Stomach smooth muscle (tissue), 2 donors: ENCODE data around the gene LMAN1.

ENCODE experiments used
- H3K27ac ChIP-seq: one replicate; pipeline ENCODE4 v1.7.0; 2013; ENCODE audit warnings: mild to moderate bottlenecking, low read length, inconsistent platforms
- H3K27me3 ChIP-seq, 2 donors: one replicate each; pipeline ENCODE4 v1.7.0; 2013; ENCODE audit warnings: low read length in 2 of 2; ENCODE audit not compliant: insufficient read depth in 2 of 2, control insufficient read depth in 1 of 2
- H3K36me3 ChIP-seq, 2 donors: one replicate each; pipeline ENCODE4 v1.7.0; 2013; ENCODE audit warnings: low read length in 2 of 2; ENCODE audit not compliant: control insufficient read depth in 2 of 2, insufficient read depth in 2 of 2
- H3K4me1 ChIP-seq: one replicate; pipeline ENCODE4 v1.7.0; 2013; ENCODE audit warnings: low read length; ENCODE audit not compliant: control insufficient read depth, insufficient read depth
- H3K4me3 ChIP-seq, 2 donors: one replicate each; pipeline ENCODE4 v1.7.0; 2013; ENCODE audit warnings: low read length in 2 of 2
- H3K9ac ChIP-seq, 2 donors: one replicate each; pipeline ENCODE4 v1.7.0; 2013; ENCODE audit warnings: low read length in 2 of 2, mild to moderate bottlenecking in 1 of 2
- H3K9me3 ChIP-seq, 2 donors: one replicate each; pipeline ENCODE4 v1.7.0; 2013; ENCODE audit warnings: low read length in 2 of 2; ENCODE audit not compliant: control insufficient read depth in 2 of 2
- donor health status: healthy.
- donor health status: Pancreatic carcinoma.

The LMAN1 gene

GRCh38 chr18:59358712-59359575, at the start of gene LMAN1:
Gene LMAN1, minus strand, starts transcription at chr18:59359265. Its CDS starts 21 bp downstream, at chr18:59359244.
- Histone ChIP-seq H3K4me3 (peak within 1 kb of the TSS; percentile 84 to 87), H3K27ac (peak within 1 kb of the TSS; percentile 37), H3K9me3 (no peaks in the 10 kb centered on the region), H3K27me3 (no peaks in the 10 kb centered on the region), H3K4me1 (no peaks in the 10 kb centered on the region), H3K36me3 (peaks cover 6 to 7% of the 10 kb centered on the region in 2 donors), H3K9ac (peak within 1 kb of the TSS; percentile 77 to 88)

- Histone ChIP-seq H3K27ac (no peak overlapping the region), H3K27me3 (no peaks in the 10 kb centered on the region), H3K4me3 (no peak overlapping the region), H3K4me1 (no peaks in the 10 kb centered on the region), H3K36me3 (no peaks in the 10 kb centered on the region), H3K9me3 (no peaks in the 10 kb centered on the region), H3K9ac (no peak overlapping the region)
These were observed 43.5 kb upstream of the LMAN1 start for GRCh38 chr18:59402432-59403090.

- H3K27ac ChIP-seq, result no peak overlapping the region
- peaks cover 2 to 4% of the 10 kb centered on the region in 2 donors for H3K27me3 ChIP-seq
- H3K9me3 ChIP-seq, result no peaks in the 10 kb centered on the region
- H3K4me3 ChIP-seq, result no peak overlapping the region
- no peaks in the 10 kb centered on the region for H3K4me1 ChIP-seq
- no peaks in the 10 kb centered on the region for H3K36me3 ChIP-seq
- H3K9ac ChIP-seq, result no peak overlapping the region
These were observed 41.3 kb upstream of the LMAN1 start for GRCh38 chr18:59400407-59400806.

- Histone ChIP-seq H3K4me1 (no peaks in the 10 kb centered on the region), H3K27me3 (peaks cover 2 to 4% of the 10 kb centered on the region in 2 donors), H3K4me3 (no peak overlapping the region), H3K9ac (no peak overlapping the region), H3K9me3 (no peaks in the 10 kb centered on the region), H3K36me3 (no peaks in the 10 kb centered on the region), H3K27ac (no peak overlapping the region)
These were observed 36.4 kb upstream of the LMAN1 start for GRCh38 chr18:59395226-59396175.

- Histone ChIP-seq H3K27me3 (peaks cover 2 to 4% of the 10 kb centered on the region in 2 donors), H3K27ac (no peak overlapping the region), H3K4me1 (no peaks in the 10 kb centered on the region), H3K9ac (no peak overlapping the region), H3K4me3 (no peak overlapping the region), H3K36me3 (no peaks in the 10 kb centered on the region), H3K9me3 (no peaks in the 10 kb centered on the region)
These were observed 34.3 kb upstream of the LMAN1 start for GRCh38 chr18:59393381-59393780.

GRCh38 chr18:59388817-59389216, 29.8 kb upstream of the LMAN1 start:
- H3K9ac ChIP-seq, result no peak overlapping the region
- no peaks in the 10 kb centered on the region for H3K9me3 ChIP-seq
- no peak overlapping the region for H3K27ac ChIP-seq
- no peaks in the 10 kb centered on the region for H3K27me3 ChIP-seq
- H3K4me1 ChIP-seq, result no peaks in the 10 kb centered on the region
- no peaks in the 10 kb centered on the region for H3K36me3 ChIP-seq
- no peak overlapping the region for H3K4me3 ChIP-seq

- Histone ChIP-seq H3K36me3 (no peaks in the 10 kb centered on the region), H3K9me3 (no peaks in the 10 kb centered on the region), H3K27ac (no peak overlapping the region), H3K9ac (no peak overlapping the region), H3K27me3 (no peaks in the 10 kb centered on the region), H3K4me3 (no peak overlapping the region), H3K4me1 (no peaks in the 10 kb centered on the region)
These were observed 28.9 kb upstream of the LMAN1 start for GRCh38 chr18:59387687-59388565.

GRCh38 chr18:59386909-59387686, 28.0 kb upstream of the LMAN1 start:
- H3K9me3 ChIP-seq, result no peaks in the 10 kb centered on the region
- no peaks in the 10 kb centered on the region for H3K36me3 ChIP-seq
- H3K27ac ChIP-seq, result no peak overlapping the region
- no peak overlapping the region for H3K9ac ChIP-seq
- H3K27me3 ChIP-seq, result peaks cover 0 to 2% of the 10 kb centered on the region in 2 donors
- no peak overlapping the region for H3K4me3 ChIP-seq
- no peaks in the 10 kb centered on the region for H3K4me1 ChIP-seq

- H3K4me1 ChIP-seq, result no peaks in the 10 kb centered on the region
- H3K27me3 ChIP-seq, result peaks cover 0 to 2% of the 10 kb centered on the region in 2 donors
- no peak overlapping the region for H3K27ac ChIP-seq
- H3K9ac ChIP-seq, result no peak overlapping the region
- H3K9me3 ChIP-seq, result no peaks in the 10 kb centered on the region
- no peak overlapping the region for H3K4me3 ChIP-seq
- H3K36me3 ChIP-seq, result no peaks in the 10 kb centered on the region
These were observed 26.1 kb upstream of the LMAN1 start for GRCh38 chr18:59385191-59385590.
